ENCODE results near the gene KRT17. TPM values are rescaled to one million over a fixed set of nuclear protein-coding genes. Genes with fewer than 3 reads are reported as not detected.

The KRT17 gene
- total RNA-seq, 1 experiment from 2014 or later, result 1.5 TPM

DNA sequence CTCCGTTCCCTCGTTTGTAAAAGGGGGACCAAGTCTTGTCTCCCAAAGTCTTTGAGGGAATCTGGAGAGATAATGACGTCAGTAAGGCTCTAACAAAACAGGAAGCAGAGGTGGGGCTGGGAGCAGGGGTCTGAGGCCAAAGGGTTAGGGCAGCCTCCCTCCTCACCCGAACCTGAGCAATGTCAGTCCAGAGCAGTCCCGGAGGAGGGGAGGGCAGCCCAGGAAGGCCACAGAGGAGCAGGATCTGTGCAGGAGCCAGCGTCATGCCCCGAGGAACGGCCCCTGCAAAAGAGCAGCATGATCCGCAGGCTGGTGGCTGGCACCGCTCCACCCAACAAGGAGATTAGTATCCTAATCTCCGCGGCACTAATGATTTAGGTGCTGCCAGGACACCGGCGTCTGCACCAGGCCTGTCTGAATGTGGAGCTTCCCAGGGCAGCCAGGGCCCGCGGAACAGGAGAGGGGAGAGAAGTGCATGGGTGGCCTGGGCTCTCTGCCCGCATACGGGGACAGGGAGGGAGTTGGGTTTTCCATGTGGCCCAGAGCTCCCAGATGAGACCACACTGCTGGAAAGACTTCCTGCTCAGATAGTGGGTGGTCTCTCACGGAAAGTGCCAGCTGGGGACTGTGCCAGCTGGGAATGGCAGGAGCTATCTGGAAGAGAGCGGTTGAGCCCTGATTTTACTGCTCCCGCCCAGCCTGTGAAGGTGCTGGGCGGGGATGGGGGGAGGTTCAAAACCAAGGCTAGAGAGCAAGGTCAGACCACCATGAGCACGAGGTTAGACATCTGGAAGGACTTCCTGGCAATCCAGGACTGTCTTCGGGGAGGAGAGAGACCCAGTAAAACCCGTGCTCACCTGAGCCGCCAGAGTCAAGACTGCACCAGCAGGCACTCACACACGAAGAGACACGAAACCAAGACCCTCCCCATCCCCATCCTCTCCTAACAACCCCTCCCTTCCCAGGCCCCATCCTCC lies 11.0 kb upstream of the KRT17 start:
- no peak overlapping the region for H3K4me3 Mint-ChIP-seq
- no CpG with 5 or more reads among the region's 28 CpGs for WGBS (ENCODE audit: extremely low coverage, insufficient read length, low lambda C conversion rate)
- no peak overlapping the region for H3K4me2 ChIP-seq (ENCODE audit: insufficient read depth, insufficient read length, low read length)

More for the DNA sequence above, 11.0 kb upstream of the KRT17 start:
- Histone ChIP-seq H3K23me2 (ENCODE audit: insufficient read length, low read depth, low read length, poor library complexity, severe bottlenecking) (no peaks in the 10 kb centered on the region), H2AK5ac (ENCODE audit: insufficient read length, low read length) (no peak overlapping the region), H4K8ac (replicated peaks; ENCODE audit: insufficient read length, low read depth, low read length) (no peak overlapping the region), H2BK5ac (ENCODE audit: insufficient read length, low read length) (no peak overlapping the region), H3K18ac (ENCODE audit: insufficient read length, low read depth, low read length) (no peak overlapping the region), H3K9me3 (ENCODE audit: control insufficient read depth, low read depth, low read length) (no peaks in the 10 kb centered on the region), H3K27ac (ENCODE audit: insufficient read length, low read depth, low read length) (no peak overlapping the region), H3K56ac (ENCODE audit: insufficient read length, low read depth, low read length) (no peak overlapping the region), H3K79me1 (ENCODE audit: insufficient read depth, low read depth, low read length, poor library complexity, severe bottlenecking) (no peaks in the 10 kb centered on the region), H2BK120ac (ENCODE audit: low read depth, low read length, poor library complexity, severe bottlenecking) (no peak overlapping the region), H2AFZ (ENCODE audit: low read length) (no peak overlapping the region), H2BK20ac (ENCODE audit: low read depth, low read length, poor library complexity, severe bottlenecking) (no peak overlapping the region), H4K91ac (ENCODE audit: insufficient read length, low read depth, low read length) (no peak overlapping the region), H3K23ac (ENCODE audit: insufficient read length, low read depth, low read length) (no peak overlapping the region), H3K14ac (ENCODE audit: insufficient read depth, low read length) (no peak overlapping the region), H3T11ph (ENCODE audit: low read length) (no peak overlapping the region), H3K9ac (ENCODE audit: extremely low read depth, insufficient read length, low read length) (no peak overlapping the region), H3K27me3 (ENCODE audit: insufficient read depth, low read length) (no peaks in the 10 kb centered on the region), H2BK12ac (ENCODE audit: insufficient read length, low read depth, low read length) (no peak overlapping the region), H3K4me1 (ENCODE audit: insufficient read depth, low read length) (no peaks in the 10 kb centered on the region), H3K79me2 (ENCODE audit: insufficient read depth, low read length) (no peaks in the 10 kb centered on the region), H4K20me1 (ENCODE audit: control insufficient read depth, insufficient read depth, insufficient read length) (no peaks in the 10 kb centered on the region), H2BK15ac (ENCODE audit: low read depth, low read length) (no peak overlapping the region), H4K5ac (ENCODE audit: insufficient read length, low read depth, low read length) (no peak overlapping the region), H3K4ac (ENCODE audit: low read depth, low read length) (no peak overlapping the region)
- H3K4me1 Mint-ChIP-seq, result peaks cover 9 to 15% of the 10 kb centered on the region in 2 experiments
- peak overlapping the region in 2 of 3 experiments; percentile 28 to 77; a peak in 3 of 7 replicates for H3K27ac Mint-ChIP-seq
- no peaks in the 10 kb centered on the region for H3K9me3 Mint-ChIP-seq
- H3K27me3 Mint-ChIP-seq (ENCODE audit: low read depth), result no peaks in the 10 kb centered on the region; the same call in 1 of the 2 replicates
- TF ChIP-seq, protein P1, sequence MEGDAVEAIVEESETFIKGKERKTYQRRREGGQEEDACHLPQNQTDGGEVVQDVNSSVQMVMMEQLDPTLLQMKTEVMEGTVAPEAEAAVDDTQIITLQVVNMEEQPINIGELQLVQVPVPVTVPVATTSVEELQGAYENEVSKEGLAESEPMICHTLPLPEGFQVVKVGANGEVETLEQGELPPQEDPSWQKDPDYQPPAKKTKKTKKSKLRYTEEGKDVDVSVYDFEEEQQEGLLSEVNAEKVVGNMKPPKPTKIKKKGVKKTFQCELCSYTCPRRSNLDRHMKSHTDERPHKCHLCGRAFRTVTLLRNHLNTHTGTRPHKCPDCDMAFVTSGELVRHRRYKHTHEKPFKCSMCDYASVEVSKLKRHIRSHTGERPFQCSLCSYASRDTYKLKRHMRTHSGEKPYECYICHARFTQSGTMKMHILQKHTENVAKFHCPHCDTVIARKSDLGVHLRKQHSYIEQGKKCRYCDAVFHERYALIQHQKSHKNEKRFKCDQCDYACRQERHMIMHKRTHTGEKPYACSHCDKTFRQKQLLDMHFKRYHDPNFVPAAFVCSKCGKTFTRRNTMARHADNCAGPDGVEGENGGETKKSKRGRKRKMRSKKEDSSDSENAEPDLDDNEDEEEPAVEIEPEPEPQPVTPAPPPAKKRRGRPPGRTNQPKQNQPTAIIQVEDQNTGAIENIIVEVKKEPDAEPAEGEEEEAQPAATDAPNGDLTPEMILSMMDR (conservative IDR thresholded peaks at IDR 0.05), result no peak
- no peaks in the 10 kb centered on the region for H3K36me3 Mint-ChIP-seq (ENCODE audit: insufficient read depth in 1 of 3, low read depth in 3 of 3)
- DNase-seq, result no peak
